Chondrocyte (in vitro differentiated cells): Measurements from ENCODE around the gene MAPK8IP2. TPM values are rescaled to one million over a fixed set of nuclear protein-coding genes. Genes with fewer than 3 reads are reported as not detected.
"Not testable (repeated sequence)": the region's sequence is repeated elsewhere in the genome, so short reads cannot be mapped to it uniquely, and the experiment has no call there.

ENCODE experiments used
- DNase-seq: peaks from one replicate; pipeline ENCODE4 v3.0.0; 2021; ENCODE audit warnings: mixed read lengths, low spot score
- H3K27ac Mint-ChIP-seq: one replicate; pipeline ENCODE4 v1.8.0; 2021; ENCODE audit warnings: mild to moderate bottlenecking, moderate library complexity, mixed read lengths; ENCODE audit not compliant: unreplicated experiment
- H3K27me3 Mint-ChIP-seq: 2 replicates; pipeline ENCODE4 v1.8.0; 2021; ENCODE audit warnings: low read depth, mixed read lengths
- H3K36me3 Mint-ChIP-seq: 2 replicates; pipeline ENCODE4 v1.8.0; 2021; ENCODE audit warnings: low read depth, mixed read lengths
- H3K4me1 Mint-ChIP-seq: 2 replicates; pipeline ENCODE4 v1.8.0; 2021; ENCODE audit warnings: low read depth, mild to moderate bottlenecking, mixed read lengths
- H3K4me3 Mint-ChIP-seq: one replicate; pipeline ENCODE4 v1.8.0; 2021; ENCODE audit warnings: mild to moderate bottlenecking, moderate library complexity, mixed read lengths; ENCODE audit not compliant: unreplicated experiment
- H3K9me3 Mint-ChIP-seq: 2 replicates; pipeline ENCODE4 v1.8.0; 2021; ENCODE audit warnings: low read depth, mixed read lengths
- total RNA-seq: library from RNA; stranded (reverse); gene quantifications from 3 replicates; pipeline ENCODE4 v1.2.1, GENCODE V29; 2021
- TF ChIP-seq, protein P1 (sequence below): fragments of 200-600 bp; sonication (generic); IDR thresholded peaks from 2 replicates; pipeline ENCODE4 v1.5.0; 2021; ENCODE audit warnings: antibody characterized with exemption, mild to moderate bottlenecking, moderate library complexity

The MAPK8IP2 gene
- total RNA-seq, 1 donor from 2014 or later = 4.1 TPM

DNA sequence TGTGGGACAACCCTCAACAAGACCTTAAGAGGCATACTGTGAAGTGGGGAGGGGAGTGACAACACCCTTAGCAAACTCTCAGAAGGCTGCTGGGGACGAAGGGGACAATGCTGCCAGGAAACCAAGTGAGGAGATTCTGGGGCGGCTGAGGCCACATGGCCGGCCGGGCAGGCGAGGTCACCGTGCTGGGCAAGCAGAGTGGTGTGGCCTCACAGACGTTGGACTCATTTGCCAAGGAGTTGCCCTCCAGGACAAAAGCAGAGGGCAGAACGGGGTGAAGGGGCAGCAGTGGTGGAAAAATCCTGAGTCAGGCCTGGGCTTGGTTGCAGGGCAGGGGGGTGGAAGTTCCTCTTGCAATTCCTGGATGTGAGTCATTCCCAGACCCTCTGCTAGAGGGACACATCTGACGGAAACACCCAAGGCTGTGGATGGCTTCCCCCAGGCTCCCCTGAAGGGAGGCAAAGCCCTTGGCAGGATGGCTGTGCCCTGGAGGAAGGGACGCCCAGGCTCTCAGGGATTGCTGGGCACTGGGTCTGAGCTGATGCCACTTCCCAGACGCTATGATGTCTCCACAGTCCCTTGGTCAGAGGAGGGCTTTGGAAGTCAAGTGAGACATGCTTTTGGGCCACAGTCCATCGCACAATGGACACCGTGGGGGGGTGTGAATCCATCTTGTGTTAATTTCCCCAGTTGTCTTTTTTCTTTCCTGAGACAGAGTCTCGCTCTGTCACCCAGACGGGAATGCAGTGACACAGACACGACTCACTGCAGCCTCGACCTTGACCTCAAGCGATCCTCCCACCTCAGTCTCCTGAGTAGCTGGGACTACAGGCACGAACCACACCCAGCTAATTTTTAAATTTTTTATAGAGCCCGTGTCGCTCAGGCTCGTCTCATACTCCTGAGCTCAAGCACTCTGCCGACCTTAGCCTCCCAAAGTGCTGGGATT is 55.8 kb downstream of the MAPK8IP2 start:
- no peaks in the 10 kb centered on the region for H3K36me3 Mint-ChIP-seq
- no peak overlapping the region for H3K4me3 Mint-ChIP-seq
- TF ChIP-seq, protein P1, sequence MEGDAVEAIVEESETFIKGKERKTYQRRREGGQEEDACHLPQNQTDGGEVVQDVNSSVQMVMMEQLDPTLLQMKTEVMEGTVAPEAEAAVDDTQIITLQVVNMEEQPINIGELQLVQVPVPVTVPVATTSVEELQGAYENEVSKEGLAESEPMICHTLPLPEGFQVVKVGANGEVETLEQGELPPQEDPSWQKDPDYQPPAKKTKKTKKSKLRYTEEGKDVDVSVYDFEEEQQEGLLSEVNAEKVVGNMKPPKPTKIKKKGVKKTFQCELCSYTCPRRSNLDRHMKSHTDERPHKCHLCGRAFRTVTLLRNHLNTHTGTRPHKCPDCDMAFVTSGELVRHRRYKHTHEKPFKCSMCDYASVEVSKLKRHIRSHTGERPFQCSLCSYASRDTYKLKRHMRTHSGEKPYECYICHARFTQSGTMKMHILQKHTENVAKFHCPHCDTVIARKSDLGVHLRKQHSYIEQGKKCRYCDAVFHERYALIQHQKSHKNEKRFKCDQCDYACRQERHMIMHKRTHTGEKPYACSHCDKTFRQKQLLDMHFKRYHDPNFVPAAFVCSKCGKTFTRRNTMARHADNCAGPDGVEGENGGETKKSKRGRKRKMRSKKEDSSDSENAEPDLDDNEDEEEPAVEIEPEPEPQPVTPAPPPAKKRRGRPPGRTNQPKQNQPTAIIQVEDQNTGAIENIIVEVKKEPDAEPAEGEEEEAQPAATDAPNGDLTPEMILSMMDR = no peak
- H3K27me3 Mint-ChIP-seq = no peaks in the 10 kb centered on the region
- H3K4me1 Mint-ChIP-seq = peaks cover 14% of the 10 kb centered on the region
- no peaks in the 10 kb centered on the region for H3K9me3 Mint-ChIP-seq
- DNase-seq = peak; percentile 44
- peak overlapping the region; percentile 22 for H3K27ac Mint-ChIP-seq

DNA sequence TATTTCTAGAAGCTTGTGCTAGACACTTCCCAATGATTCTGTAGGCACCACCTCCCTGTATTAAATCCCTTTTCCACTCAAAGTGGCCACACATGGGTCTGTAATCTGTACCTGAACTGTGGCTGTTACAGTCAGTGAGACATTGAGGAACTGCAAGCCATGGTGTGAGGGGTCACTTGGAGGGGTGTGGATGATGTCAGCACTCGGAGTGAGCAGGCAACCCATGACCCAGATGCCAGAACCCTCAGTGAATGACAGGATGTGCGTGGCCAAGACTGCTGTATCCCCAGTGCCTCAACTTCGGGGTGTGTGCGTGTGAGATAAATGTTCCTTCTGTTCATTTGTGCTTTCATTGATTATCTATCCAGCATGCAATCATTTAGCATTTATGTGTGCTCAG is 57.3 kb downstream of the MAPK8IP2 start:
- Mint-ChIP-seq H3K9me3 (no peaks in the 10 kb centered on the region), H3K27me3 (no peaks in the 10 kb centered on the region), H3K27ac (no peak overlapping the region), H3K4me1 (peaks cover 14% of the 10 kb centered on the region), H3K4me3 (no peak overlapping the region), H3K36me3 (no peaks in the 10 kb centered on the region)
- no peak for DNase-seq
- TF ChIP-seq, protein P1 = no peak

DNA sequence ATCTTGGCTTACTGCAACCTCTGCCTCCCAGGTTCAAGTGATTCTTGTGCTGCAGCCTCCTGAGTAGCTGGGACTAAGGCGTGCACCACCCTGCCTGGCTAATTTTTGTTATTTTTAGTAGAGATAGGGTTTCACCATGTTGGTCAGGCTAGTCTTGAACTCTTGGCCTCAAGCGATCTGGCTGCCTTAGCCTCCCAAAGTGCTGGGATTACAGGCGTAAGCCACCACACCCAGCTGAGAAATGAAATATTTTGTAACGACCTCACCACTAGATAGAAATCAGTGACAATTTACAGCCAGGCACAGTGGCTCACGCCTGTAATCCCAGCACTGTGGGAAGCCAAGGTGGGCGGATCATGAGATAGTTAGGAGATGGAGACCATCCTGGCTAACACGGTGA is 59.1 kb downstream of the MAPK8IP2 start:
- H3K4me3 Mint-ChIP-seq, H3K27ac Mint-ChIP-seq, H3K27me3 Mint-ChIP-seq, H3K9me3 Mint-ChIP-seq, DNase-seq, H3K36me3 Mint-ChIP-seq: not testable (repeated sequence)
- H3K4me1 Mint-ChIP-seq = peaks cover 14% of the 10 kb centered on the region

DNA sequence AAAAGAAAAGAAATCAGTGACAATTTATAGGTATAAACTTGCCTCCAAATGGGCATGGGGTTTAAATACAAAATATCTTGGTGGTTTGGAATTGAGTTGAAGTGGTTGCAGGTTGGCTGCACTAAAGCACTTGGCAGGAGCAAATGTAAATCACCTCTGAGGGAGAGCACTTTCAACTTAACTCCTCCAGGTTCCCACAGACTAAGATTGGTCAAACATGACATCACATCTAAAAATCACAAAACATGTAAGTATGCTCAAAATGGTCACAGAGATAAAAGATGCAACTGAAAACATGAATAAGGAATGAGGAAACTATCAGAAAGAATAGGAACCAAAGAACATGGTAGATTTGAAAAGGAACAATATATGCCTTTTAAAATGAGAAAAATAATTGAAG is 59.7 kb downstream of the MAPK8IP2 start:
- Mint-ChIP-seq H3K9me3 (no peaks in the 10 kb centered on the region), H3K27me3 (no peaks in the 10 kb centered on the region)

More for the DNA sequence above, 59.7 kb downstream of the MAPK8IP2 start:
- TF ChIP-seq, protein P1 = no peak
- no peaks in the 10 kb centered on the region for H3K36me3 Mint-ChIP-seq
- DNase-seq = no peak
- H3K4me3 Mint-ChIP-seq = no peak overlapping the region
- H3K27ac Mint-ChIP-seq = no peak overlapping the region
- peaks cover 14% of the 10 kb centered on the region for H3K4me1 Mint-ChIP-seq

Other genes with a start within 250 kb of the MAPK8IP2 start
- gene SBF1, start 125.8 kb upstream of the MAPK8IP2 start, total RNA-seq = 103 to 110 TPM (median 104 TPM) in 3 replicates
- 1.5 to 46.5 TPM (median 46.5 TPM) in 3 replicates for gene ADM2, start 119.2 kb upstream of the MAPK8IP2 start, total RNA-seq
- 0.99 to 1.6 TPM in 2 of 3 replicates, not detected in the other for gene MIOX, start 113.9 kb upstream of the MAPK8IP2 start, total RNA-seq
- 111 to 124 TPM (median 120 TPM) in 3 replicates for gene LMF2, start 93.1 kb upstream of the MAPK8IP2 start, total RNA-seq
- gene NCAPH2, start 92.6 kb upstream of the MAPK8IP2 start, total RNA-seq = 37.4 to 51.2 TPM (median 38.9 TPM) in 3 replicates
- 4.4 to 5.4 TPM in 2 of 3 replicates, not detected in the other for gene SCO2, start 75.2 kb upstream of the MAPK8IP2 start, total RNA-seq
- 12.5 to 39.5 TPM (median 39.3 TPM) in 3 replicates for gene TYMP, start 70.8 kb upstream of the MAPK8IP2 start, total RNA-seq
- 0.34 to 7.2 TPM (median 6.3 TPM) in 3 replicates for gene KLHDC7B, start 54.9 kb upstream of the MAPK8IP2 start, total RNA-seq
- not detected in 3 replicates for gene SYCE3, start 37.9 kb upstream of the MAPK8IP2 start, total RNA-seq
- 33.9 to 42.6 TPM (median 34.7 TPM) in 3 replicates for gene CPT1B, start 22.4 kb upstream of the MAPK8IP2 start, total RNA-seq
- gene CHKB, start 17.9 kb upstream of the MAPK8IP2 start, total RNA-seq = 47.4 to 64.5 TPM (median 47.9 TPM) in 3 replicates
- gene ARSA, start 27.4 kb downstream of the MAPK8IP2 start, total RNA-seq = 37.6 to 39.8 TPM (median 39.3 TPM) in 3 replicates
- 3.9 to 7.5 TPM (median 7.0 TPM) in 3 replicates for gene SHANK3, start 72.0 kb downstream of the MAPK8IP2 start, total RNA-seq
- gene ACR, start 137.4 kb downstream of the MAPK8IP2 start, total RNA-seq = 0.45 to 0.74 TPM (median 0.63 TPM) in 3 replicates
- 29.8 to 32.1 TPM (median 30.3 TPM) in 3 replicates for gene RABL2B, start 182.8 kb downstream of the MAPK8IP2 start, total RNA-seq